Measurements from ENCODE around the gene JARID2. TPM values are rescaled to one million over a fixed set of nuclear protein-coding genes. Genes with fewer than 3 reads are reported as not detected.

Gene JARID2
- total and polyA plus RNA-seq, 4 donors = 1.4 to 12.3 (median 3.4) TPM

DNA sequence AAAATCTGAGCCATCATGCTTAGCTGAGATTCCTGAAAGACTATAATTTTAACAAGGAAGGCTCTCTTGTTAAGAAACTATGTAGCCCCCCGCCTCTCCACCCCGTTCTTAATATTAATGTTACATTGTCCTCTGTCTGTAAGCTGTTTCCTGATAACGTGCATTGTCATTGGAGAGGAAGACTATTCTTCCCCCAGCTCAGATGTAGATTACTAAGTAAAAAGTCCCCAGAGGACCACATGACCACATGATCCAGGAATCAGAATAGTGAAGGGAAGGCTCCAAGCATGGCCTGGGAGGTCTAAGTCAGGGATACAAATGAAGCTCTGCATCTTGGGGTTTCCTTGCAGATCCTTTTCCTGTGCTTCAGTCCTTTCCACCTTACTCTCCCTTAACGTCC lies 106.4 kb downstream of the JARID2 start:
- Histone ChIP-seq H3K27me3 (ENCODE audit: control insufficient read depth in 4 of 4, insufficient read depth in 4 of 4, low read length in 3 of 4) (no peaks in the 10 kb centered on the region), H3K9ac (ENCODE audit: low read depth in 1 of 2, low read length in 2 of 2) (no peak overlapping the region), H3K36me3 (ENCODE audit: control insufficient read depth in 4 of 4, insufficient read depth in 3 of 4, low read depth in 1 of 4, low read length in 3 of 4) (no peaks in the 10 kb centered on the region), H3K4me3 (ENCODE audit: low read depth in 1 of 3, low read length in 3 of 3) (no peak overlapping the region), H3K27ac (ENCODE audit: low read depth in 1 of 2, low read length in 2 of 2) (no peak overlapping the region), H3K9me3 (ENCODE audit: control insufficient read depth in 4 of 4, low read length in 3 of 4) (no peaks in the 10 kb centered on the region), H3K4me1 (ENCODE audit: control insufficient read depth in 4 of 4, insufficient read depth in 4 of 4, low read length in 3 of 4) (peaks cover 0 to 8% (median 4%) of the 10 kb centered on the region in 4 donors)
- DNase-seq (ENCODE audit: low spot score) = no peak
- TF ChIP-seq YY1 (IDR thresholded peaks at IDR 0.05) (no peak), FOXA1 (IDR thresholded peaks at IDR 0.05) (no peak), HNF4G (IDR thresholded peaks at IDR 0.05) (no peak), HNF4A (conservative IDR thresholded peaks at IDR 0.05) (no peak), EGR1 (IDR thresholded peaks at IDR 0.05; ENCODE audit: low read depth in 2 of 2) (no peak)
- TF ChIP-seq, protein P1, sequence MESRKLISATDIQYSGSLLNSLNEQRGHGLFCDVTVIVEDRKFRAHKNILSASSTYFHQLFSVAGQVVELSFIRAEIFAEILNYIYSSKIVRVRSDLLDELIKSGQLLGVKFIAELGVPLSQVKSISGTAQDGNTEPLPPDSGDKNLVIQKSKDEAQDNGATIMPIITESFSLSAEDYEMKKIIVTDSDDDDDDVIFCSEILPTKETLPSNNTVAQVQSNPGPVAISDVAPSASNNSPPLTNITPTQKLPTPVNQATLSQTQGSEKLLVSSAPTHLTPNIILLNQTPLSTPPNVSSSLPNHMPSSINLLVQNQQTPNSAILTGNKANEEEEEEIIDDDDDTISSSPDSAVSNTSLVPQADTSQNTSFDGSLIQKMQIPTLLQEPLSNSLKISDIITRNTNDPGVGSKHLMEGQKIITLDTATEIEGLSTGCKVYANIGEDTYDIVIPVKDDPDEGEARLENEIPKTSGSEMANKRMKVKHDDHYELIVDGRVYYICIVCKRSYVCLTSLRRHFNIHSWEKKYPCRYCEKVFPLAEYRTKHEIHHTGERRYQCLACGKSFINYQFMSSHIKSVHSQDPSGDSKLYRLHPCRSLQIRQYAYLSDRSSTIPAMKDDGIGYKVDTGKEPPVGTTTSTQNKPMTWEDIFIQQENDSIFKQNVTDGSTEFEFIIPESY (IDR thresholded peaks at IDR 0.05) = no peak
- TF ChIP-seq, protein P2, sequence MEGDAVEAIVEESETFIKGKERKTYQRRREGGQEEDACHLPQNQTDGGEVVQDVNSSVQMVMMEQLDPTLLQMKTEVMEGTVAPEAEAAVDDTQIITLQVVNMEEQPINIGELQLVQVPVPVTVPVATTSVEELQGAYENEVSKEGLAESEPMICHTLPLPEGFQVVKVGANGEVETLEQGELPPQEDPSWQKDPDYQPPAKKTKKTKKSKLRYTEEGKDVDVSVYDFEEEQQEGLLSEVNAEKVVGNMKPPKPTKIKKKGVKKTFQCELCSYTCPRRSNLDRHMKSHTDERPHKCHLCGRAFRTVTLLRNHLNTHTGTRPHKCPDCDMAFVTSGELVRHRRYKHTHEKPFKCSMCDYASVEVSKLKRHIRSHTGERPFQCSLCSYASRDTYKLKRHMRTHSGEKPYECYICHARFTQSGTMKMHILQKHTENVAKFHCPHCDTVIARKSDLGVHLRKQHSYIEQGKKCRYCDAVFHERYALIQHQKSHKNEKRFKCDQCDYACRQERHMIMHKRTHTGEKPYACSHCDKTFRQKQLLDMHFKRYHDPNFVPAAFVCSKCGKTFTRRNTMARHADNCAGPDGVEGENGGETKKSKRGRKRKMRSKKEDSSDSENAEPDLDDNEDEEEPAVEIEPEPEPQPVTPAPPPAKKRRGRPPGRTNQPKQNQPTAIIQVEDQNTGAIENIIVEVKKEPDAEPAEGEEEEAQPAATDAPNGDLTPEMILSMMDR (IDR thresholded peaks at IDR 0.05; ENCODE audit: low read depth, low read length, missing input control) = no peak
- WGBS = 73% methylated on average over 4 of the region's 4 CpGs

DNA sequence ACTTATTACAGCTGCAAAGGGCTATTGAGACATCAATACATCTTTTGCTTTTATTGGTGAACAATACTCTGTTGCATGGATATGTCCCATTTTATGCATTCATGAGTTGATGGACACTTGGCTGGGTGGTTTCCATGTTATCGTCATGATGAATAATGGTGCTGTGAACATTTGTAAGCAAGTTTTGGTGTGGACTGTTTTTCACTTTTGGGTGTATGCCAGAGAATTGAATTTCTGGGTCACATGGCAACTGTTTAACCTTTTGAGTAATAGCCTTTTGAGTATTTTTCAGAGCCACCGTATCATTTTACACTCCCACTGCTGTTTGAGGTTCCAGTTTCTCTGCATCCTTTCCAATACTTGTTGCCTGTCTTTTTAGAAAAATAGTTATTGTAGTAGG lies 107.0 kb downstream of the JARID2 start:
- Histone ChIP-seq H3K27ac (ENCODE audit: low read depth in 1 of 2, low read length in 2 of 2) (no peak overlapping the region), H3K9me3 (ENCODE audit: control insufficient read depth in 4 of 4, low read length in 3 of 4) (no peaks in the 10 kb centered on the region), H3K4me3 (ENCODE audit: low read depth in 1 of 3, low read length in 3 of 3) (no peak overlapping the region), H3K9ac (ENCODE audit: low read depth in 1 of 2, low read length in 2 of 2) (no peak overlapping the region), H3K4me1 (ENCODE audit: control insufficient read depth in 4 of 4, insufficient read depth in 4 of 4, low read length in 3 of 4) (peaks cover 0 to 8% (median 4%) of the 10 kb centered on the region in 4 donors), H3K36me3 (ENCODE audit: control insufficient read depth in 4 of 4, insufficient read depth in 3 of 4, low read depth in 1 of 4, low read length in 3 of 4) (no peaks in the 10 kb centered on the region), H3K27me3 (ENCODE audit: control insufficient read depth in 4 of 4, insufficient read depth in 4 of 4, low read length in 3 of 4) (no peaks in the 10 kb centered on the region)
- 54% methylated on average over 2 of the region's 2 CpGs for WGBS
- TF ChIP-seq SP1 (IDR thresholded peaks at IDR 0.05) (no peak), GABPA (IDR thresholded peaks at IDR 0.05 in 1 of 2, conservative IDR thresholded peaks at IDR 0.05 in 1 of 2) (no peak), NR2F2 (IDR thresholded peaks at IDR 0.05) (no peak), YY1 (IDR thresholded peaks at IDR 0.05) (no peak), TAF1 (conservative IDR thresholded peaks at IDR 0.05) (no peak), FOXA2 (IDR thresholded peaks at IDR 0.05) (no peak), HNF4G (IDR thresholded peaks at IDR 0.05) (no peak), RAD21 (IDR thresholded peaks at IDR 0.05) (no peak), JUND (IDR thresholded peaks at IDR 0.05) (no peak)
- TF ChIP-seq, protein P1 (IDR thresholded peaks at IDR 0.05) = no peak
- TF ChIP-seq, protein P3, sequence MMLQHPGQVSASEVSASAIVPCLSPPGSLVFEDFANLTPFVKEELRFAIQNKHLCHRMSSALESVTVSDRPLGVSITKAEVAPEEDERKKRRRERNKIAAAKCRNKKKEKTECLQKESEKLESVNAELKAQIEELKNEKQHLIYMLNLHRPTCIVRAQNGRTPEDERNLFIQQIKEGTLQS (IDR thresholded peaks at IDR 0.05) = no peak
- TF ChIP-seq, protein P4, sequence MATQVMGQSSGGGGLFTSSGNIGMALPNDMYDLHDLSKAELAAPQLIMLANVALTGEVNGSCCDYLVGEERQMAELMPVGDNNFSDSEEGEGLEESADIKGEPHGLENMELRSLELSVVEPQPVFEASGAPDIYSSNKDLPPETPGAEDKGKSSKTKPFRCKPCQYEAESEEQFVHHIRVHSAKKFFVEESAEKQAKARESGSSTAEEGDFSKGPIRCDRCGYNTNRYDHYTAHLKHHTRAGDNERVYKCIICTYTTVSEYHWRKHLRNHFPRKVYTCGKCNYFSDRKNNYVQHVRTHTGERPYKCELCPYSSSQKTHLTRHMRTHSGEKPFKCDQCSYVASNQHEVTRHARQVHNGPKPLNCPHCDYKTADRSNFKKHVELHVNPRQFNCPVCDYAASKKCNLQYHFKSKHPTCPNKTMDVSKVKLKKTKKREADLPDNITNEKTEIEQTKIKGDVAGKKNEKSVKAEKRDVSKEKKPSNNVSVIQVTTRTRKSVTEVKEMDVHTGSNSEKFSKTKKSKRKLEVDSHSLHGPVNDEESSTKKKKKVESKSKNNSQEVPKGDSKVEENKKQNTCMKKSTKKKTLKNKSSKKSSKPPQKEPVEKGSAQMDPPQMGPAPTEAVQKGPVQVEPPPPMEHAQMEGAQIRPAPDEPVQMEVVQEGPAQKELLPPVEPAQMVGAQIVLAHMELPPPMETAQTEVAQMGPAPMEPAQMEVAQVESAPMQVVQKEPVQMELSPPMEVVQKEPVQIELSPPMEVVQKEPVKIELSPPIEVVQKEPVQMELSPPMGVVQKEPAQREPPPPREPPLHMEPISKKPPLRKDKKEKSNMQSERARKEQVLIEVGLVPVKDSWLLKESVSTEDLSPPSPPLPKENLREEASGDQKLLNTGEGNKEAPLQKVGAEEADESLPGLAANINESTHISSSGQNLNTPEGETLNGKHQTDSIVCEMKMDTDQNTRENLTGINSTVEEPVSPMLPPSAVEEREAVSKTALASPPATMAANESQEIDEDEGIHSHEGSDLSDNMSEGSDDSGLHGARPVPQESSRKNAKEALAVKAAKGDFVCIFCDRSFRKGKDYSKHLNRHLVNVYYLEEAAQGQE (IDR thresholded peaks at IDR 0.05) = no peak
- no peak for DNase-seq (ENCODE audit: low spot score)

Data from liver (tissue), 9 donors.